Adrenal gland (tissue), 5 donors: Measurements from ENCODE around the gene TFF1.

Source experiments
- CTCF ChIP-seq, 6 experiments: fragments of 450-650 bp in 4 of 6; fragments of 200-600 bp in 2 of 6; sonication (generic) in 1 of 6; IDR thresholded peaks; 1 replicate in 5 of 6; 2 replicates in 1 of 6; pipeline versions ENCODE4 v1.5.1 to v1.8.0; 2016 to 2021; ENCODE audit warnings: antibody characterized with exemption in 6 of 6, mild to moderate bottlenecking in 2 of 6, moderate library complexity in 1 of 6
- POLR2A ChIP-seq, 2 donors: fragments of 450-650 bp; IDR thresholded peaks; one replicate each; pipeline ENCODE4 v1.6.1; 2017; ENCODE audit warnings: antibody characterized with exemption in 2 of 2, mild to moderate bottlenecking in 2 of 2, moderate library complexity in 1 of 2
- donor health status: DM: no; HTN: no; CAD: no.

GRCh38 chr21:42391297-42391696 is 25.0 kb upstream of the TFF1 start:
- TF ChIP-seq POLR2A (IDR thresholded peaks at IDR 0.05) (no peak), CTCF (IDR thresholded peaks at IDR 0.05) (no peak)
